ENCODE data around the gene TRPM2. TPM values are rescaled to one million over a fixed set of nuclear protein-coding genes. Genes with fewer than 3 reads are reported as not detected.

TRPM2 gene
- total and polyA plus RNA-seq, 2 of the 8 experiments (the other 6 are each of a cell fraction or from before 2014, with no cell fraction given), result 0.27 to 0.28 TPM

GRCh38 chr21:44448651-44449131 is 95.3 kb downstream of the TRPM2 start (continued):
- TF ChIP-seq SAP30 (IDR thresholded peaks at IDR 0.05; ENCODE audit: insufficient read depth, insufficient replicate concordance, low read length) (no peak), TCF12 (IDR thresholded peaks at IDR 0.05; ENCODE audit: low read depth, low read length) (no peak), TEAD4 (IDR thresholded peaks at IDR 0.05; ENCODE audit: low read depth, low read length) (no peak), POLR2AphosphoS5 (IDR thresholded peaks at IDR 0.05; ENCODE audit: low read depth, low read length) (no peak)

Measured in H1 (cell line).